ENCODE measurements around the gene RABGAP1L. TPM values are rescaled to one million over a fixed set of nuclear protein-coding genes. Genes with fewer than 3 reads are reported as not detected.

The RABGAP1L gene
- total and polyA plus RNA-seq, 10 of the 15 experiments (the other 5 are each of a cell fraction or from before 2014, with no cell fraction given), result 5.8 to 194 (median 113) TPM

- no peak for TF ChIP-seq ZBTB33 (IDR thresholded peaks at IDR 0.05)
- TF ChIP-seq PKNOX1 (IDR thresholded peaks at IDR 0.05), result peak; percentile 59
- 0 out of 2 replicates have a peak, but pooled peaks have one; percentile 16 for TF ChIP-seq SPI1 (IDR thresholded peaks at IDR 0.05; ENCODE audit: borderline replicate concordance, insufficient read depth, low read depth, low read length)
- TF ChIP-seq RUNX3 (IDR thresholded peaks at IDR 0.05; ENCODE audit: low read length), result peak; percentile 39; the same call in 1 of the 2 replicates
- TF ChIP-seq EED (IDR thresholded peaks at IDR 0.05; ENCODE audit: low read depth), result peak; percentile 39; the same call in 1 of the 2 replicates
- TF ChIP-seq RELB (IDR thresholded peaks at IDR 0.05; ENCODE audit: low read depth), result peak; percentile 22; the same call in 1 of the 2 replicates
- TF ChIP-seq CHD2 (IDR thresholded peaks at IDR 0.05; ENCODE audit: borderline replicate concordance, low read depth, low read length), result no peak
- TF ChIP-seq, protein P1, sequence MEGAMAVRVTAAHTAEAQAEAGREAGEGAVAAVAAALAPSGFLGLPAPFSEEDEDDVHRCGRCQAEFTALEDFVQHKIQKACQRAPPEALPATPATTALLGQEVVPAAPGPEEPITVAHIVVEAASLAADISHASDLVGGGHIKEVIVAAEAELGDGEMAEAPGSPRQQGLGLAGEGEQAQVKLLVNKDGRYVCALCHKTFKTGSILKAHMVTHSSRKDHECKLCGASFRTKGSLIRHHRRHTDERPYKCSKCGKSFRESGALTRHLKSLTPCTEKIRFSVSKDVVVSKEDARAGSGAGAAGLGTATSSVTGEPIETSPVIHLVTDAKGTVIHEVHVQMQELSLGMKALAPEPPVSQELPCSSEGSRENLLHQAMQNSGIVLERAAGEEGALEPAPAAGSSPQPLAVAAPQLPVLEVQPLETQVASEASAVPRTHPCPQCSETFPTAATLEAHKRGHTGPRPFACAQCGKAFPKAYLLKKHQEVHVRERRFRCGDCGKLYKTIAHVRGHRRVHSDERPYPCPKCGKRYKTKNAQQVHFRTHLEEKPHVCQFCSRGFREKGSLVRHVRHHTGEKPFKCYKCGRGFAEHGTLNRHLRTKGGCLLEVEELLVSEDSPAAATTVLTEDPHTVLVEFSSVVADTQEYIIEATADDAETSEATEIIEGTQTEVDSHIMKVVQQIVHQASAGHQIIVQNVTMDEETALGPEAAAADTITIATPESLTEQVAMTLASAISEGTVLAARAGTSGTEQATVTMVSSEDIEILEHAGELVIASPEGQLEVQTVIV (IDR thresholded peaks at IDR 0.05; ENCODE audit: borderline replicate concordance, partially characterized antibody), result no peak
- peak; percentile 43; the same call in 1 of the 2 replicates for TF ChIP-seq ZNF384 (IDR thresholded peaks at IDR 0.05; ENCODE audit: borderline replicate concordance, low read depth, low read length)
- 0 out of 2 replicates have a peak, but pooled peaks have one; percentile 41 for TF ChIP-seq PML (IDR thresholded peaks at IDR 0.05; ENCODE audit: low read length)
Observed at GRCh38 chr1:174874331-174875053, 715.2 kb downstream of the RABGAP1L start (continued).

All from GM12878 (cell line).